Right renal pelvis (tissue), 4 donors: ENCODE measurements around the gene DAB1. TPM values are rescaled to one million over a fixed set of nuclear protein-coding genes. Genes with fewer than 3 reads are reported as not detected.

Experiments used
- DNase-seq, 4 donors: peaks; one replicate each; pipeline ENCODE4 v3.0.0-alpha.2; 2013; ENCODE audit warnings: low read depth in 4 of 4, low spot score in 3 of 4, missing footprints in 1 of 4
- polyA plus RNA-seq, 4 donors: library from polyadenylated mRNA; unstranded; fragments of 120-200 nt; gene quantifications; one replicate each; pipeline ENCODE4 v1.2.1, GENCODE V29; 2013; ENCODE audit not compliant: insufficient read length in 4 of 4

Gene DAB1
- polyA plus RNA-seq, 4 donors = 6.3 to 9.1 (median 7.4) TPM

DNA sequence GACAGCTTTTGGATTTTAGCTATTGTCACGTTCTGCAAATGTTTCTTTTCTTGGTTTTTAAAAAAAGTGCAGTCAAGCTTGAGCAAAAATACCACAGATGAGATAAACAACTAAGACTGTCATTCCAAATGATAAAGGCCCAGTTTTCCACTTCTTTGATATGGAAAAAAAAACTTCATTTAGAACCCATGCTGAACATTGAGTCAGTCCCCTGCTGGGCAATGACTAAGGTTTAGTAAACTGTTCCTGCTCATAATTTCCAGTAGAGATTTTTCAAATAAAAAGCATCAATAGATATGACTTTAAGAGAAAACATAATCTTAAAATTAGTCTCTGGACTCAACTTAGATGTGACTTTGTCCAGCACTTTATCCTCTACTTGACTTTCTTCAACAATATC, 290.2 kb downstream of the DAB1 start:
- no peak for DNase-seq

DNA sequence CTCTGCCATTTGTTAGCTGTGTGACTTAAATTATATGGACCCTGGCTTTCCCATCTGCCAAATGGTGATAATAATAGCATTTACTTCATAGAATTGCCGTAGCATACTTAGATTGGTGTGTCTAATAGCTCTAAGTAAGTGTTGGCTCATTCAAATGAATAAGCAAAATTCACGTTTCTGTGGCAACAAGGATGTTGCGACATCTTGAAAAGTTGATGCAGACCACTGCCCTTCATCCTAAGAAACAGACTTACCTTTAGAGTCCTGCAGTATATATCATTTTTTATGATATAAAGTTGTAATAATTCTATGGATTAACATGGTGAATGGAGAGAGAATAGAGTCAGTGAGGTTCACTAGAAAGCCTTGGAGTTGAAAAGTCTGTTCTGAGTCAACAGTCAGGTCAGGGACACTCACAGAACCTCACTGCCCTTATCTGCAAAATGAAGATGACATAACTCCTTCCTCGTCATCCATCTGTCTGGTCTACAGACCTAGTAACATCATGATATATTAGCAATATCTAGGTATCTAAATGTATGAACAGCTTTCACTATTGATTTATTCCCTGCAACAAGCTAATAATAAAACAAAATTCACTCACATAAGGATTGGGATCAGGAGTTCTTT, 290.8 kb downstream of the DAB1 start:
- DNase-seq = no peak

DNA sequence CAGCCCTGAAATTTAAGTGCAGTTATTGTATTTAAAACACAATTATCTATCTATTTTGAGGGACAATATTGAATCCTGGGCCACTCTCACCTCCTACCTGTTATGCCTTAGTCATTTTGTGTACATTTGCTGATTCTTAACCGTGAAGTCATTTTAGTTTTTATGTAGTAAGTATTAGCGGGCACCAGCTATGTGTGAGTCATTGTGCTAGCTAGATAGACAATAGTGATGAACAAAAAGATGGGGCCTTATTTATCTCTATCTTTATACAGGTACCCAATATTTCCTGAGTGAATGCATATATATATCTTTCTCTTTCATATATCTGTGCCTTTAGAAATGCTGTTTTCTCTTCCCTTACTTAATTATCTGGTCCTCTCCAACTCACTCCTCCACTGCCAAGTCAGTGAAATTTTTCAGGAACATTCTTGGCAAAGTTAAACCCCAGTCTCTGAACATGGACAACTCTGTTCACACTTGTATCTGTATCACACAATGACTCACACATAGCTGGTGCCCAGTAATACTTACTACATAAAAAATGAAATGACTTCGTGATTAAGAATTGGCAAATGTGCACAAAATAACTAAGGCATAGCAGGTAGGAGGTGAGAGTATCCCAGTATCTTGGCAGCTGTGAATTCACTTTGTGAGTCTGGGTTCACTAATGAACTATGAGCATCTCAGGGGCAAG, 292.0 kb downstream of the DAB1 start:
- no peak for DNase-seq

- no peak for DNase-seq
Observed at GRCh38 chr1:57131257-57131656, 292.6 kb downstream of the DAB1 start.

GRCh38 chr1:57129865-57130264, 294.0 kb downstream of the DAB1 start:
- no peak for DNase-seq

DNA sequence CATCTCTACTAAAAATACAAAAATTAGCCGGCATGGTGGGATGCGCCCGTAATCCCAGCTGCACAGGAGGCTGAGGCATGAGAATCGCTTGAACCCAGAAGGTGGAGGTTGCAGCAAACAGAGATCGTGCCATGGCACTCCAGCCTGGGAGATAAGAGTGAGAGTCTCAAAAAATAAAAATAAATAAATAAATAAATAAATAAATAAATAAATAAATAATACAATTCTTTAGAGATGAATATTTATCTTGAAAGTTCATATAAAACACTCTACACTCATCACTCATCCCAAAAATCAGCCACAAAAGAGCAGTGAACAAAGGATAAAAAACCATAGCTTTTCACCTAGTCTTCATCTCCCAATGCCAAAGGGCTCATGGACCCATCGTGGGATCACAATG, 295.9 kb downstream of the DAB1 start:
- DNase-seq = no peak

DNA sequence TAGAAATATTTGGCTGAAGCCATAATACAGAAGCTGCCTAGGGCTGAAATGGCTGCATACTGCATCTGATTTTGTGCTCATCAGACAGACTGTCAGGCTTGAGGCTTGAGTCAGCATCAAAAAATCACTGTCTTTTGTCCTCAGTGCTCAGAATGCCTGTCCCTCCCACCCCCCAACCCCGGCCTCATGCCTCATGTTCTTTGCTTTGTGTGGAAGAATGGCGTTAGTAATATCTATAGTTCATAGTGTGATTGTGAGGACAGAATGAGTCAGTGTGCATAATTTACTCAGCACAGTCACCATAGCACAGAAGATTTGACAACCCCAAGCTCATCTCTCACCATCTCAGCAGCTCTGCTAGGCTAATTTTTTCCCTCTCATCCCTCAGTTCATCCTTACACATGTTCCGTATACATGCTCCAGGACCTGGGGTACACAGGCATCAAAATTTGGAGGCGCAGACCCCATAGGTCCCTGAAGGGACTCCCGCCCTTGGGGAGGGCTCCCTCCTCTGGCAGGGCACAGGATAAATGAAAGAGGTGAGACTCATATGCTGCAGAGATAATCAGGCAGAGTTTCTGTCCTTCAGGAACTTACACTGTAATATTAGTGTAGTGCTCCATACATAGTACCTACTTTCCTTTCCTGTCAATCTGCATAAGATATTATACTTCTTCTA, 299.0 kb downstream of the DAB1 start:
- DNase-seq = no peak

GRCh38 chr1:57124170-57124569, 299.7 kb downstream of the DAB1 start:
- DNase-seq = no peak

GRCh38 chr1:57122031-57122430, 301.8 kb downstream of the DAB1 start:
- DNase-seq = no peak

DNA sequence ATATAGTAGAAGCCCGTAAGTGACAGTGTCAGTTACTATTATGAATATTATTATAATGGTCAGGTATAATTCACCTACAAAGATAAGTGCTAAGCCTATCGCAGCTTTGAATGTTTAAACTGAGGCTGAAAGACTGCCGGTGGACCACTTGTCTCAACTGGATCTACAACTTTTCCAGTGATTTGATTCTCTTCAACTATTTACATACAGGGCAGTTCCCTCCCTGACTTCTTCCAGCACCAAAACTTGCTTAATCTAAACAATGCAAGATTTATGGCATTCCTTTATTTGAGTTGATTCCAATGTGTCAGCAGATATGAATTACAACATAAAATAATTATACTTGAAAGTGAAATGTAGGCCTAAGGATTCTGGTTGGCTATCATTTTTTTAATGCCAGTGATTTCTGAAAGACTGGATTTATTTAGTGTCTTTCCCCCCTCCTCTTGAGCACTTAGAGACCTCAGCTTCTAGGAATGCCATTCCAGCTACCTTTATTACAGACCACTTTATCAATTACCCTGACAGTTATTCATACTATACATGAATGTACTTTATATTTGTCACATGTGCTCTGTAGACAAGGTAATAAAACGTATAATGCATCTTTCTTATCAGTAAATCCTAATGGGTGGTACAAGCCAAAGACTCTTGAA, 304.8 kb downstream of the DAB1 start:
- DNase-seq = no peak

DNA sequence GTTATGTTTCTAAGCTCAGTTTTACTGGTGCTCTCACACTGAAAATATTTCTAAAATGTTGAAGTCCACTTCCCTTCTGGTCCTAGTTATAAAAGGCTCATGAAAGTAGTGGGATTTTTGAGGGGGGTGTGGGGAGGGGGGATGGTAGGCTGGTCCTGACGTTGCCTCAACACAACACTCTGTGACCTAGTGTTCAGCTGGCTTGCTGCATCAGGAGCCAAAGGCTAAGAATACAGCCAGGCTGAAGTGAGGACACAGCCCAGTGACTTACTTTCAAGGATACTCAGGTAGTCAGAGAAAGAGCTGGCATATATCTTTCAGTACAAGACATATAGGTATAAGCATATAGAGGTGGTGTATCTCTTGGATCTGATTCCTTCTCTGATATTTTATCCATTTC, 306.1 kb downstream of the DAB1 start:
- DNase-seq = no peak

DNA sequence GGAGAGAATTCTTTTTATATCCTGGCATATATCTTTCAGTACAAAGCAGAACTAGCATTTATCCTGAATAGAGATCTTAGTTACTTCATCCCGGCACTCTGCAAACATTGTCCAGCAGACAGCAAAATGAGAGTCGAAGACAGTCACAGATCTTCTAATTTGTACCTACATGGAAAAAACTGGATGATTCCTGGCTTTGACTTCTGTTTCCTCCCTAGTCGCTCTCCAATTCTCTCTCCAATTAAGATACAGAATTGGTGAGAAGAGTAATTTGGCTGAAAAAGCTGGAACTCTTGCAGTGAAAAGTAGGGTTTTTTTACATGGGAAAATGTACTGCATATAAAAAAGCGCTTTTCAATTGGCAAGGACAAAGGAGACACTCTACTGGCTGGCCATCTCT, 307.0 kb downstream of the DAB1 start:
- DNase-seq = no peak

GRCh38 chr1:57115030-57115614, 308.7 kb downstream of the DAB1 start:
- DNase-seq = no peak

- no peak for DNase-seq
Observed at GRCh38 chr1:57112148-57112547, 311.7 kb downstream of the DAB1 start.

DNA sequence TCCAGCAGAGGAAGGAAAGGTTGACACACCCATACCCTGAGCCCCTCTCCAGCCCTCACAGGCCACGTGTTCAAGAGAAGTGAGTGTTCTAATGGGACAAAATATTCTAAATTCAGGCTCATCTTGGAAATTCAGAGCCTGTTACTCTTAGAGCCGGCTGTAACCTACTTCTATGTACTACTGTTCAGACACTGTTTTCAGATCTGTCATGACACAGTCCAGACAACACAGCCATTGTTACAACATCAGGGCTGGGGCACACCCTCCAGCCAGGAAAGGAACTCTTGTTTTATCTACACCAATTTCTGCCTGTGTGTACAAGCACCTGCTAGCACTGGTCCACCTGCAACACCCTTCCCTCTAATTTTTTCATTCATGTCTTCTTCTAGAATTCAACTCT, 312.7 kb downstream of the DAB1 start:
- DNase-seq = no peak

- no peak for DNase-seq
Observed at GRCh38 chr1:57109883-57110282, 314.0 kb downstream of the DAB1 start.

- peak in 1 of 4 donors; percentile 12 for DNase-seq
Observed at GRCh38 chr1:57109247-57109646, 314.6 kb downstream of the DAB1 start.

DNA sequence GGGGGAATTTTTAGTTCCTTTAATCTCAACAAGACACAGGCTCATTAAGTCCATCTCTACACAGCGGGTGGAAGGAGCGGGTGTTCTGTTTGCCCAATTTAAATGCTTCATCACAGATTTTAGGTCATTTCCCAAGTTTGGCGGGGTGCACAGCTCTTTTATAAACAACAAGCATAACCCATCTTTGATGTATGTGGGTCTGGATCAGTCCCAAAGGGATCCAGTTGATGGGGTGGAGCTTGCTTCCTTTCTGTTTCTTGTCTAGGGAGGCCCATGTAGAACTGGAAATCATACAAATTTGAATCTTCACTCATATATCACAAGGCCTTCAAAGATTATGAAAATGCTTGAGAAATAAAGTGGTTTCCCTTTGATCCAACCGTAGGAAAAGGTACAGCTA, 317.6 kb downstream of the DAB1 start:
- DNase-seq = no peak

DNA sequence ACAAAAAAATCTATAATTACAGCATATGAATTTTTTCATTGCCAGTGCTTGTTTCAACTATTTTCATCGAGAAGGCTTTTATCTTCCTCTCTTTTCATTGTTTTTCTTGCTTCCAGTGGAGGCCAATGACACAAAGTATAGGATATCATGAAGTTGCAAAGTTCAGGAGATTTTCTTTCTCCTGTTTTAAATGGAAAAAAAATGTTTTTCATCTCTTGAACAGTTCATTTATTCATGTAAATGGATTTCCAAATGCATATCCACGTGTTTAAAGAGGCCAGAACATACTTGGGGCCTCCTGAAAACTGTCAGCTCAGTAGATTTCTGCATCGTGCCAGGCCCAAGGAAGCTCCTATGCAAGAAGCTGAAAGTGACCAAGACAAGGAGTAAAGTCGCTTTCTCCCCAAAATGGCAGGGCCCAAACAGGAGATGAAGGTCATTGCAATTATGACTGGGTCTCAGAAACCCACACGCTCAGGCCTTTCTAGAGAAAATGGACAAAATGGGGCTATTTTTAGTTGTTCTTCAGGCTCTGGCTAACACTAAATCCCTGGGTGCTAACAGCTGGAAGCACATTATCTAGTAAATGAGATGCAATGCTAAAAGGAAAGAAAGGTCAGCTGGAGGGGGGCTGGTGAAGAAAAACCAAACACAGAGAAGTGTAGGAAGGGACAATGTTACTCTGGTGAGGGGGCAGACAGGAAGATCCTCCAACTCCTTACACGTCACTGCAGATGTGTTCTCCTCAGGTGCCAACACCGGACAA, 321.1 kb downstream of the DAB1 start:
- DNase-seq = no peak

- DNase-seq = no peak
Observed at GRCh38 chr1:57101209-57101608, 322.7 kb downstream of the DAB1 start.
